GM18526 (cell line): ENCODE data around the gene B3GNT9.

Experiments
- POLR2A ChIP-seq: IDR thresholded peaks from 3 replicates; pipeline ENCODE4 v1.6.1; 2011; ENCODE audit not compliant: insufficient read length; ENCODE audit errors: extremely low read depth

B3GNT9 gene

DNA sequence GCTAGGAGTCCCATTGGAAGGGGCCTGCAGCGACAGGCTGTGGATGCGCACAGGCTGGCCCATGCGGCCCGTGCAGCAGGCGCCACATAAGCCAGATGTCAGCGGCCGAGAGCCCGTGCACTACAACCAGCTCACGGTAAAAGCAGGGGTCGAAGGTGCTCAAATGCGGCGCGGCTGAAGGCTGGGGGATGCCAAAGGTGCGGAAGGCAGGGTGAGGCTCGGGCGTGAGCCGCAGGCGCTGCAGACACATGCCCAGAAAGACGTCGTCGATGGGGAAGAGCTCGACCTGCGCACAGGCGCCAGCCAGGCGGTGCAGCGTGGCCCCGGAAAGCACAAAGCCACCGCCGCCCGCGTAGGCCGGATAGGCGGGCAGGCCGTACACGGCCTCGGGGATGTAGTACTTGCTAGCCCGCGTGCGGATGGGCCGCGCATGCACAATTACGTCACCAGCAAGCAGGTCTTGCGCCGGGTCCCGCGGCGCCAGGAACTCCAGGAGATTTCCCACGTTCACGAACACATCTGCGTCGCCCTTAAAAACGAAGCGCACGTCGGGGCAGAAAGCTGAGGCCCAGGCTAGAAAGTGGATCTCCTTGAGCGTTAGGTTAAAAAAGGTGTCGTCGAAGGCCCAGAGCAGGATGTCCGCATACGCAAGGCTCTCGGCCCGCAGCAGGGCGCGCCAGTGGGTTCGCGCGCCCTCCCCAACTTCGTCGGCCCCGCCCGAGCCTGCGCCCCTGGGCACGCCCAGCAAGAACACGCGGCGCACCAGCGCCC is 1.3 kb downstream of the B3GNT9 start:
- no peak for TF ChIP-seq POLR2A

DNA sequence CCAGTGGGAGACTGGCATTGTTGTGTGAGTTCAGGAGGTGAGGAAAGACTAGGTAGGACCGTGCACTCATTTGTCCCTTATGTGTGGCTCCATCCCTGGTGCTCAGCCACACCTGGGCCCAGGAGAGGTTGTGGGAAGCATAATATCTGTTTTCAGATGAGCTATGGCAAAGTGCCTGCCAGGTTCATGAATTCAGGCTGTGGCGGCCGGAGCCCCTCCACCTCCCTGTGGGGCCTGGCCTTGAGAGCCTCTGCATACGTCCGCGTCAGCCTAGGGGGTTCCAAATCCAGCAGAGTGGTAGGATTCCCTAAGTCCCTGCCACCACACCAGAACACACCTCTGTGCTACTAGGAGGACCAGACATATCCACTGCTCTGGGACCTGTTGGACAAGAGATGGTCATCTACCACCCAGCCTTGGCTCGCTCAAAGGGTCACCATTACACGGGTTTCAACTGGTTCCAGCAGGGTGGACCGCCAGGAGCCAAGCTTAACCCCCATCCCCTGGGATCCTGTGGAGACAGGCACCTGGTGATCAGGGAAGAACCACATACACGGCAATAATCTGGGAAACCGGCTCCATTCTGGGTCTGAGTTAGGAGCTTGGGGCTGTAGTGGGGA is 2.0 kb downstream of the B3GNT9 start:
- TF ChIP-seq POLR2A = no peak

DNA sequence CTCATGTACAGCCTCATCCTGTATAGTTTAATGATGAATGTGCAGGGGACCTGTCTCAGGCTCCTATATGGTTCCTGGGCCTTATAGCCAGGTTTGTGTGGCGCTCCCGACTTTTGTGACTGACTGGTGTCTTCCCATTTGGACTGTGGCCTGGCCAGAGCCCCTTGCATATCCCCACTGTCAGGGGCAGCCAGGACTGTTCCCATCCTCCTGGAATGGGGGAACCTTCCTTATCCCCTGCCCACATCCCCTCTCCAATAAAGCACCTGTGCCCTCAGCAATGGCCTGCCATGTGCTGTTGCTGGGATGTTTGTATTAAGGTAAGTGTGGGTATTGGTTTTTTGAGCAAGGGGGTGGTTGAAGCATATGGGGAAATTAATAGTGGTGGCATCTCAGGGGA is 2.6 kb downstream of the B3GNT9 start:
- no peak for TF ChIP-seq POLR2A

DNA sequence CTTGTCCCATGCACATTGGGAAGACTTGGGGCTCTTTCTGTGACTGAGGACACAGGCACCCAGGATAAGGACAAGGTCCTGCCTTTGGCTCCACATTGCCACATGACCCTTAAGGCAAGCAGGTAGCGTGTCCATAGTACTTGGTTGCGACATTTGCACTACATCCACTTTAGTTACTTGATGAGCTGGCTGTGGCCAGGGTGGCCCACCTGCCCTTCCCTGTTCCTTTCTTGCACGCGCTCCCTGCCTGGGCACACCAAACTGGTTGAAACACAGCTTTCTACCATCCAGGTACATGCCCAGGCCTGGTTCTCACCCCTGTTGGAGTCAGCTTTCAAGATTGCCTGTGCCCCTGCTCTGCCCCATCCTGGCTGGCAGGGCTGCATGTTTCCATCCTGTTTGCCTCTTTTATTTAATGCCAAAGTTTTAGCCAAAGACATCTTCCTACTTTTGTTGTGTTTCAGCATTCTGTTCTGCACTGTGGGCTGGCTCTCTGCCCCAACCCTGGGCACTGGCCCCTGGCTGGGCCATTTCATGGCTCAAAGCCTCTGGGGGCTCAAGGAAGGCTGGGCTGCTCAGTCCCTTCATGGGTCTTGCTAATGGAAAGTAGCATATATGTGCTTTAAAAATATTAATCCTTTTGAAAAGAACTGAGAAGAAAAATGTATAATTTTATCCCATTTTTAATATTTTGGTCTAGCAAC is 3.2 kb downstream of the B3GNT9 start:
- TF ChIP-seq POLR2A = no peak

DNA sequence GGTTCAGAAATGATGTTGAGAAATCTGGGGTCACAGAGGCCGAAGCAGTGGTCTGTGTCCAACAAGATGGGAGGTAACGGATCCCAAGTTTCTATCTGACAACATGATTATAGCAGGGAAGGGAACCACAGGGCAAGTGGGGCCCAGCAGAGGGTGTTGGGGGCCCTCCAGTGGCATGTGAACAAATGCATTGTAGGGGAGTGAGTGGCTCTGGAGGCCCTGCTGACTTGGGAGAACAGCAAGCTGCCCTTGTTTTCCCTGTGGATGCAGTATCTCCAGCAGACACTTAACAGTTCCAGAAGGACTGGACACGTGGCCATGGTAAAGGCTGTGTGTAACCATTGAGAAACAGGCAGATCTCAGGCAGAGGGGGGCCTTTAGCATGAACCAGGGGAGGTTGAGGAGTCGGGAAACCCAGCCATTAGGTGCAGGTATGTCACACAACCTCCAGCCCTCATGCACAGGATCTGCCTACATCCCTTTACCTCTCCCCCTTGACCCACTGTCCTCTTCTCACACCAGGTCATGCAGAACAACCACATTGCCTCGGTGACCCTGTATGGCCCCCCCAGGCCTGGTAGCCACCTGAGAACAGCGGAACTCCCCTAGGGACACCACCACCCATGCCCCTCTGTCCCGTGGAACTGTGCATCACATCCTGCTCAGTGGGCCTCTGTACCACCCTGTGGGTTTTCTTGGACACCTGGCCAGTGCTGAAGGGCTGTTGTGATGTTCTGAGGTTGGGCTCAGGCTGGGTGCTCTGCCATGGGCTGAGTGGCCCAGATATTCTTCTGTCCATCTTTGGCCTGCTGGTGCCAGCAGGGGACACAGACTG is 4.1 kb downstream of the B3GNT9 start:
- no peak for TF ChIP-seq POLR2A

DNA sequence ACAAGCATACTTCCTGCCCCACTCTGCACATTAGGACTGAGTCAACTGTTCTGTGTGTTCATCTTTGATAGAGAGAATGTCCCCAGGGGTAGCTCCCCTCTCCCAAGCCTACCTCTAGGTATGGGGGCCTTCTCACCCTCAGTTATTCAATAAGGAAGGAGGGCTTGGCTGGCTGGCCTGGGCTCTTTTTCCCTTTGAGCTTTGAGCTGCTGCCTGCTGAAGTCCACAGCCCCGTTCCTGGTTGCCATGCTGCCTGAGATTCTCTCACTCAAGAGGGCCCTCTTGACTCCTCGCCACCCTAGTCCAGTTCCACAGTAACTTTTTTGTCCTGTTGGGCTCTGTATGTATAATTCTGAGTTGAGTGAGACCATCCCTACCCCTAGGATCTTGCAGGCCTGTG is 5.1 kb downstream of the B3GNT9 start:
- TF ChIP-seq POLR2A = no peak

DNA sequence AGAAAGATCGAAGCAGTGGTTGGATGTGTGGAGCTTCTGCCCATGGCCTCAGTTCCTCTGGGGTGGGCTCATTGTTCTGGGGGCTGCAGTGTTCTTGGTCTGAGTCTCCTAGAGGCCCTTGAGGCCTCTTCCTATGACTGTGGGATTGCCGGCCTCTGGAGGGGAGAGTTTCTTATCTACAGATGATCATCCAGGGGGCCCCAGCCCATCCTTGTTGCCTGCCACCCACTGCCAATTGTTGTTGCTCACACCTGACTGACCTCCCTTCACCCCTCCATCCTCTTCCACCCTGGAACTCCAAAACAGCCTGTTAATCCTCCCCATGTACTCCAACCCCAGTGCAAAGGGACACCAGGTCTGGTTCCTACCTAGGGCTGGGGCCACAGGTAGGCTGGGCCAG is 5.9 kb downstream of the B3GNT9 start:
- TF ChIP-seq POLR2A = no peak

DNA sequence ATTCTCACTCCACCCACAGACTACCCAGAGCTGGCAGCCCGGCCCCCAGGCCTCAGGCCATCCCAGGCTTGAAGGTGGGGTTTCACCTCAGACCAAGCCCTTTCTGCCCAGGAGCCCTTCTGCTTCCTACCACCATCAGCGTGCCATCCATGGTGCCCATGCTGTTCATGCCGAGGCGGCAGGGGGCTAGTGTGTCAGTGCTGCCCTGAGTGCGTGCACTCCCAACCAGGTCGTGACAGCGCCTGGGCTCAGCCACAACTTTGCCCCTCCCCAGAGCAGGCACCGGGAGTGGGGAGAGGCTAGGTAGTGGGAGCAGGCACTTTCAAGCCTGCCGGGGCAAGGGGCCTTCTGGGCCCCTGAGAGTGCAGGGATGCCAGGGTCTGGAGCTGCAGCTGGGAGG is 8.5 kb downstream of the B3GNT9 start:
- TF ChIP-seq POLR2A = no peak

DNA sequence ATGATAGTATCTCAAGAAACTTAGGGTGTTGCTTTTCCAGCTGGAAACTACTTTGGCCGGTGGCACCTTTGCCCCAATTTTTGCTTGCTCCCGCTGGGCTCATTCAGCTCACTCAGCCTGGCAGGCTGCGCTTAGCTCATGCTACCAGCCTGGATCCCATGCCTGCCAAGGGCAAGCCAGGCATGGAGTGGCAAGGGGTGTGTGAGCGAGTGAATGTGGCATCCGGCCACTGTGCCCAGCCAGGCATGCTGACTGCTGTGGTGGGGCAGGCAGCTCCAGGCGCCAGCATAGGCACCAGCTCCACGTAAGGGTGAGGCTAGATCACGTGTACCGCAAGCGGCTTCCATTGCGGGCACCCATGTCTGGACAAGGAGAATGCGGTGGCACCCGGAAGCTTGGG is 9.4 kb downstream of the B3GNT9 start:
- TF ChIP-seq POLR2A = no peak

DNA sequence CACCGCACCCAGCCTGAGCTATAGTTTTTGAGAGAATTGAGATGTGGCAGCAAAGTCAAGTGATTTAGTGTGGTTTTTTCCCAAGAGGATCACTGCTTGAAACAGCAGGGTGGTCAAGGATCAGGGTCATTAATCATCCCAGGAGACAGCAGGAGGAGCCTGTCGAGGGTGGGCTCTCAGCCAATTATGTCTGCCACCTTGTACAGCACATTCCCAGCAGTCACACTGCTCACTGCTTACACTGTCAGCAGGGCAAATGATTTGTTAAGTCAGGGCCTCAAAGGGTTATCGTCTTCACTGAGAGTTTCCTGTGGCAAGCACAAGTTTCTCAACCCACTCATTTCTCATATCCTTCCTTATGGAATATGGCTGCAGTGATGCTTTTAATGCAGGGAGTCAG is 13.2 kb downstream of the B3GNT9 start:
- TF ChIP-seq POLR2A = no peak

DNA sequence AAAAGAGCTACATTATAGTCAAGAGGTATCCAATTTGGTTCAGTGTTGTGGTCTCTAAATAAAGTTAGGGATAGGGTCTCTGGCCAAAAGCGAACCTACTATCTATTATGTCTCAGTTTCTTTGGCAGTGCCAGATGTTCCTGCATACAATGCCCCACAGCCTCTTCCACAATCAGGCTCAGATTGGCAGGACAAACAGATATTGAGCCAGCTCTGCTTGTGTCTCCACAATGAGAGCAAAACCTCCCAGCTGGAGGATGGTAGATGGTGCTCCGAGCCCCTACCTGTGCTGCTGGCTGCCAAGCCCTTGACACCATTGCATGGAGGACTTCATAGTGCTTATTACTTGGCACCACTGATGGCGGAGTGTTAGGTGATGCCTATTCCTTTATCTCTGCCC is 21.4 kb downstream of the B3GNT9 start:
- TF ChIP-seq POLR2A = no peak

DNA sequence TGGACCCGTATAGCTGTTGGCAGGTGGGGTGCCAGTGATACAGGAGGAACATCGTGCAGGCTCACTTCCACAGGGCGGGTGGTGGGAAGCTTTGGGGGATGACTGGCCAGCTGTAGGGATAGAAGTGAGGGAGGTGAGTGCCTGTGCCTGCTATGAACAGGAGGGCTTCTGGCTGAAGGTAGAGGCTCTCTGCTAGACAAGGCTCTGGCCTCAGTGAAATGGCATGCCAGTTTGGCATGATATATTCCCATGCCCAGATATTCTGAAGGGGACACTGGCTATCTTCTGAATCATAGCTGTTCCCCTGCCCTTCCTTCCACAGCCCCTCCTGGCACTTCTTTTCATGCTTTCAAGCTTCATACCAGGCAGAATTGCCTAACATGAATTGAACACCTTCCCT is 21.9 kb downstream of the B3GNT9 start:
- TF ChIP-seq POLR2A = no peak

DNA sequence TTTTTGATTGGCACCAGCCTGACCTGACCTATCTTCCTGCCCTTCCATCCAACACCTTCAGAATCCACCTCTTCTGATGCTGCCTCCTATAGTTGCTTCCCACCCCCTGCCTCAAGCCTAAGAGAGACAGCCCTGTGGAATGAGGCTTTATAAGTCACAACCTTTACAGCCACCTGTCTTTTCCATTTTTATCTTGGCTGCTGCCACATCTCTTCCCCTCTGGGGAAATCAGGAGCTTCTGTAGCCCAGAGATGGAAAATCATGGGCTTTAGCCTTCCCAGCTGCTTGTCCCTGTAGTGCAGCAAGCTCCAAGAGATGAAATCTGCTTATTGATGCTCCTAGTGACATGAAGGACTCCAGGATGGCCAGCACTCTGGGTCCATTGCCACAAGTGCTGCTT is 22.4 kb downstream of the B3GNT9 start:
- no peak for TF ChIP-seq POLR2A

DNA sequence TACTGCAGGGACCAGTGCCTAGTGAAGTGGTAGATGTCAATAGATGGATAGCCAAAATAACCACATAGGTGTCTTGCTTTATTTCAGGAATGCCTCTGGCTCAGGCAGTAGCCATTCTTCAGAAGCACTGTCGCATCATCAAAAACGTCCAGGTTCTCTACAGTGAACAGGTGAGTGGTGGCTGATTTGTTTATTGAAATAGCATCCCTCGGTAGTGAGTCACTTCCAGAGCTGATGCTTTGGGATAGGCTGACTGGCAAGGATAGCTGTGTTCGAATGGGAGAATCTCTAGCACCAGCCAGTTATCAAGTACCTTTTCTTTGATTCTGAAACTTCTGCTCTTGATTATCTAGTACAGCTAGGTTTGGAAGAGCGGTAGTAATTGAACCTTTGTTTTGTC is 30.8 kb downstream of the B3GNT9 start:
- TF ChIP-seq POLR2A = no peak

DNA sequence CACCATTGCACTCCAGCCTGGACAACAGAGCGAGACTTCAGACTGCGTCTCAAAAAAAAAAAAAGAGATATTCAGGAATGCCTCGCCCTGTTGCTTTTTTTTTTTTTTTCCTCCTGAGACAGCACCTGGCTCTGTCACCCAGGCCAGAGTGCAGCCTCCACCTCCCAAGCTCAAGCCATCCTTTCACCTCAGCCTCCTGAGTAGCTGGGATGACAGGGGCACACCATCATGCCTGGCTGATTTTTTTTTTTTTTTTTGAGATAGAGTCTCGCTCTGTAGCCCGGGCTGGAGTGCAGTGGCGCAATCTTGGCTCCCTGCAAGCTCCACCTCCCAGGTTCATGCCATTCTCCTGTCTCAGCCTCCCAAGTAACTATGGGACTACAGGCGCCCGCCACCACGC is 33.1 kb downstream of the B3GNT9 start:
- TF ChIP-seq POLR2A = no peak
